Measurements from ENCODE around the gene TMEM184A.

The TMEM184A gene

GRCh38 chr7:1554333-1555045 lies 1.5 kb downstream of the TMEM184A start:
- no peak for DNase-seq (ENCODE audit: low read depth, low spot score)
- peak overlapping the region; percentile 94 for H3K27ac ChIP-seq

- no peak overlapping the region for H3K27ac ChIP-seq
- DNase-seq (ENCODE audit: low read depth, low spot score), result no peak
Observed at GRCh38 chr7:1553512-1554210, 2.3 kb downstream of the TMEM184A start.

- no peak for DNase-seq (ENCODE audit: low read depth, low spot score)
- no peak overlapping the region for H3K27ac ChIP-seq
Observed at GRCh38 chr7:1552200-1552599, 3.8 kb downstream of the TMEM184A start.

DNA sequence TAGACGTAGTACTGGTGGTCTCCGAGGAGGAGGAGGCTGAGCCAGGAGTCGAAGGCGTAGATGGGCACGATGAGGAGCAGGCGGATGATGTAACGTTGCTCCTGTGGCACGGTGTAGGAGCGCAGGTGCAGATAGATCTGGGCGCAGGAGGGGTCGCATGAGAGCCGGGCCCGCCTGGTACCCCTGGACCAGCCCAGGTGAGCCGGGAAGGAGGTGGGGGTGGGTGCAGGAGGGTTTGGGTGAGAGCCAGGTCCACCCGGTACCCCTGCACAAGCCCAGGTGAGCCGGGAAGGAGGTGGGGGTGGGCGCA lies 5.2 kb downstream of the TMEM184A start:
- H3K27ac ChIP-seq, result no peak overlapping the region

GRCh38 chr7:1550005-1550845 lies 5.8 kb downstream of the TMEM184A start:
- H3K27ac ChIP-seq, result no peak overlapping the region
- DNase-seq (ENCODE audit: low read depth, low spot score), result no peak

More for the DNA sequence above, 5.2 kb downstream of the TMEM184A start:
- no peak for DNase-seq (ENCODE audit: low read depth, low spot score)

DNA sequence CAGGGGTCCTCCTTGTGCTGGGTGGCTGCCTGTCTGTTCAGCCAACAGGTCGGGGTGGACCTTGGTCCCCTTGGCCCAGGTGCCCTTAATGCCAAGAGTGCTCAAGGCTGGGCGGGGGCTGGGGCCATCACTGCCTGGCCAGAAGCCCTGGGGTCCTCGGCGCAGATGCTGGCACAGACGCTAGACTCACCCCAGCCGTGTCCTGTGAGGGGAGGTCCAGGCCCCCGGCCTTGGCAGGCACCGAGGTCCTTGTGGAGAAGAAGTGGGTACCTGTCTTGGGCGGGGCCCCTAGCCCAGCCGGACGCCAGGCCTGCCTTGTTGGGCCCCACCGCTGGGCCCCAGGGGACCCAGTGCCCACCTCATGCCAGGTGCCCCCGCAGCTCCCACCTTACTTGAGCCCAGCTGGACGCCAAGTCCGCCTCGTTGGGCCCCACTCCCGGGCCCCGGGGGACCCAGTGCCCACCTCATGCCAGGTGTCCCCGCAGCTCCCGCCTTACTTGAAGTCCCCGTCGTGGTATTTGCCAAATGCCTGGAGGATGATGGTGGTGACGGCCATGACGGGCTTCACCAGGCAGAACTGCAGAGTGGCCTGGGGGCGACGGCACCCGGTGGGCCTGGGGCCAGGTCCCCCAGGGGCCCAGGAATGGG lies 6.5 kb downstream of the TMEM184A start:
- no peak overlapping the region for H3K27ac ChIP-seq
- no peak for DNase-seq (ENCODE audit: low read depth, low spot score)

DNA sequence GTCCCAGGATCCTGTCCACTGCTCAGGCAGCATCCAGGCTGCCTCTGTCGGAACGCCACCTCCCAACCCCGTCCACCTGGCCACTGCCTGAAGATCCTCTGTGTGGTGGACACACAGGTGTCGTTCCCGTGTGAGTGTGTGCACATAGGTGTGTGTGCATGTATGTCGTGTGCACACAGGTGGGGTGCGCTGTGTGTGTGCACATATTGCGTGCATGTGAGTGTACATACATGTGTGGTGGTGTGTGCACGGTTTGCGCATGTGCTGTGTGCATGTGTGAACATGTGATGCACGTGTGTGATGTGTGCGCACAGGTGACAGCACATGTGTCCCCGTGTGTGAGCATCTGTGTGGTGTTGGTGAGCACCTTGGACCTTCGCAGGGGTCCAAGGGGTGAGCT lies 7.1 kb downstream of the TMEM184A start:
- no peak for DNase-seq (ENCODE audit: low read depth, low spot score)

DNA sequence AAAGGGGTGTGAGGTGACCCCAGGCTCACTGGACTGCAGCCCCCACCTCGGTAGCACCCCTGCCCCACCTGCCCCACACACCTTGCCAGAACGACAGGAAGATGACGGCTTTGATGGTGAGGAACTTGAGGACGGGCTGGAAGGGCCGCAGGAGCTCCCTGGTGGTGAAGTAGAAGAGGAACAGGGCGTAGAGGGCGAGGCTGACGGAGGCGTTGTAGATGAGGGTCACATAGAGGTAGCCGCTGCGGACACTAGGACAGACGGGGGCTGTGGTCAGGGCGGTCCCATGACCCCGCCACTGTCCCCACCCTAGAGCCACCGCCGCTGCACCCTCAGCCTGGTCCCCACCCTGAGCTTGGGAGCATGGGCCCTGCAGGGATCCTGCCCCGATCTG lies 7.6 kb downstream of the TMEM184A start:
- no peak overlapping the region for H3K27ac ChIP-seq
- DNase-seq (ENCODE audit: low read depth, low spot score), result no peak

More for the DNA sequence above, 7.1 kb downstream of the TMEM184A start:
- no peak overlapping the region for H3K27ac ChIP-seq

DNA sequence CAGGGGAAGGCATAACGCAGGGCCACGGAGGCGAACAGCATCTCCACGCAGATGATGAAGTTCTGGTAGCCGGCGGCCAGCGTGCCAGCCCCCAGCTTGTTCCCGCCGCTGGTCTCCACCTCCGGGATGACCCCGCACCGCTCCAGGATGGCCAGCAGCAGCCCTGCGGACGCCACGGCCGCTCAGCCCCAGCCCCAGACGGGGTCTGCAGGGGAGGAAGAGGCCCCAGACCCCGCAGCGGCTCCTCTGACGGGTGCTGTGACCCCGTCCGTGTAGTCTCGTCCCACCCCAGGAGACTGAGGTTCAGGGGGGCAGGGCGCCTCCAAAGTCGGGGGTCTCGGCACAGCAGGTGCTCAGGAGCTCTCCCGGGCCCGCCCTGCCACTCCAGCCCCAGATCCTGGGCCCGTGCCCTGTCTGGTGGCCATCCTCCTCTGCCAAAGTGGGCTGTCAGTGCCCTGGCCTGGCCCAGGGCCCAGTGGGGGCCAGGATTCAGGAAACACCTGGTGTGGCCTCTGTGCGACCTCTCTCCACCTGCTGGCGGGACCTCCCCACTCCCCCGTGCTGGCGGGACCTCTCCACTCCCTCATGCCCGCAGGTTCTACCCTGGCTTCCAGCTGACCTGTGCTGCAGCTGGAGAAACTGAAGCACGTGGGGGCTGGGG lies 8.1 kb downstream of the TMEM184A start:
- no peak overlapping the region for H3K27ac ChIP-seq
- no peak for DNase-seq (ENCODE audit: low read depth, low spot score)

DNA sequence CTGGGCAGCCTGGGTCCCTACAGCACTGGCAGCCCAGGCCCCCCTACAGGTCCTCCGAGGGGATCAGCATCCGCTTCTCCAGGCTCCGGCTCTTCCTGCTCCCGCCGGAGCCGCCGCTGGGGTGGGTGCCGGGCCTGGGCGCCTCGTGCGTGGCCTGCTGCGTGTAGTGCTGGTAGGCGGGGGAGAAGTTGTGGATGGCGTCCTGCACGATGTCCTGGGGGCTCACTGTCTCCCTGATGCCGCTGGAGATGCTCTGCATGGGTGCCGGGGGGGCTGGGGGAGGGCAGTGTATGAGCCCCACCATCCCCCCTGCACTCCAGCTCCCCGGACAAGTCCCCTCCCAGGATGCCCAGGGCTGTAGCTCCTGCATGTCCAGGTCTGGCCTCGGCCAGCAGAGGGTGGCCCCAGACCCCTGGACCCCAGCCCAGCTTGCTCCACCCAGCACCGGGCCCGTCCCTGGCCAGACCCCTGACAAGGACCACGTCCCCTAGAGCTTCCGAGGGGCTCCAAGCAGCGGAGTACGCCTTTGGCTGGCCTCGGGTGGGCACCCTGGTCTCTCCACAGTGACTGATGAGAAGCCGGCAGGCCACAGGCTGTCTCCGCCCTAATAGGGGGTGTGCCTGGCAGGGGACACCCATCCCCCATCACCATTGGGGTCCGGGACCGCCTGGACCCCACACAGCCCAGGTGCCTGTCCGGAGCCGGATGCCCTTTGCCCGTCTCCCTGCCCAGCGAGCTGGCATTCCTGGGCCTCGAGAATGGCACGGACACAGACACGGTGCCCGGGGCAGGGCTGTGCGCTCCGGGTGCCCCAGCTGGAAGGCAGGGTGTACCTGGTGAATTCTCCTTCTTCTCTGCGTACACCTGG lies 8.9 kb downstream of the TMEM184A start:
- no peak overlapping the region for H3K27ac ChIP-seq
- DNase-seq (ENCODE audit: low read depth, low spot score), result no peak

DNA sequence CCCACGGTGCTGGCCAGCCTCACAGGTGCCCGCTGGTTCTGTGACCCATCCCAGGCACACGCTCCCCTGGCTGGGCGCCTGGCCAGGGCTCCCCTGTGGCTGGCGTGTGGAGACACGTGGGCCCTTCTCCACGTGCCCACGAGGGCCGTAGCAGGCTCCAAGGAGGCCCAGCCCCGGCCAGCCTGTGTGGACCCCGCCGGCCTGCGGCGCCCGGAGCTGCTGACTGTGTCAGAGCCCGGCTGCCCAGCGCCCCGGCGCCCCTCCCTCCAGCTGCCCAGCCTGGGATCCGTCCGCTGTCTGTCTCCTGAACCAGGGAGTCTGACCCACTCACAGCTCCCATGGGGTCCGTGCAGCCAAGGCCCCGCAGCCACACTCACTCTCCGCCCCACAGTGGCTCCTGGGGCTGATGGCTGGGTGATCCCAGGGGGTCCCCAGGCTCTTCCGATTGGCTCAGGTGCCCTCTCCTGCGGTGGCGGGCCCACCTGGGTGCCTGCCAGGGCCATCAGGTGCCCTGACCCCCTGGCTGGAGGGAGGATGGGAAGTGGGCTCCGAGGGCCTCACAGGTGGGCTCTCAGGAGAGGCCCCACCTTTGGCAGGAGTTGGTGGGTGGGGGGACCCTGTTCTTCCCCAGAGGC lies 9.6 kb downstream of the TMEM184A start:
- no peak overlapping the region for H3K27ac ChIP-seq
- DNase-seq (ENCODE audit: low read depth, low spot score), result no peak

- H3K27ac ChIP-seq, result no peak overlapping the region
- no peak for DNase-seq (ENCODE audit: low read depth, low spot score)
Observed at GRCh38 chr7:1545417-1546246, 10.4 kb downstream of the TMEM184A start.

DNA sequence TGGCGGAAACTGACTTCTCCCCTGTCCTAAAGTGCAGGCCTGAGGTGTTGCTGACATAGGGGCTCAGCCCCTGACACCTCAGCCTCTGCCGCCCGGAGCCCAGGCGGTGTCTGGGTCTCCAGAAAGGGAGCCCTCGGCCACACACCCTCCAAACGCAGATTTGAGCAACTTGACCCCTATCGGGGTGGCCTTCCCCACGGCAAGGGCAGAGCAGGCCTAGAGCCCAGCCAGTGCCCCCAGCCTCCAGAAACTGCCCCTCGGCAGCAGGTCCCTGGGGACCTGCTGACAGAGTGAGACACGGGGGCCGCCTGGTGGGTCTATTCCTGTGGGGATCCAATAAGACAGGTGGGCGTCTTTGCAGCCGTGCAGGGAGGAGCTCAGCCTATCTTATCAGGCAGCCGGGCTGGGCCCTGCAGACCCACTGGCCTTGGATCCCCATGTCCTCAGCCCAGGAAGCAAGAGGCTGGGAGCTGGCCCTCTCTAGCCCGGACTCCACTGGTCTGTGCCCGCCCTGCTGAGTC lies 11.0 kb downstream of the TMEM184A start:
- no peak overlapping the region for H3K27ac ChIP-seq
- DNase-seq (ENCODE audit: low read depth, low spot score), result no peak

DNA sequence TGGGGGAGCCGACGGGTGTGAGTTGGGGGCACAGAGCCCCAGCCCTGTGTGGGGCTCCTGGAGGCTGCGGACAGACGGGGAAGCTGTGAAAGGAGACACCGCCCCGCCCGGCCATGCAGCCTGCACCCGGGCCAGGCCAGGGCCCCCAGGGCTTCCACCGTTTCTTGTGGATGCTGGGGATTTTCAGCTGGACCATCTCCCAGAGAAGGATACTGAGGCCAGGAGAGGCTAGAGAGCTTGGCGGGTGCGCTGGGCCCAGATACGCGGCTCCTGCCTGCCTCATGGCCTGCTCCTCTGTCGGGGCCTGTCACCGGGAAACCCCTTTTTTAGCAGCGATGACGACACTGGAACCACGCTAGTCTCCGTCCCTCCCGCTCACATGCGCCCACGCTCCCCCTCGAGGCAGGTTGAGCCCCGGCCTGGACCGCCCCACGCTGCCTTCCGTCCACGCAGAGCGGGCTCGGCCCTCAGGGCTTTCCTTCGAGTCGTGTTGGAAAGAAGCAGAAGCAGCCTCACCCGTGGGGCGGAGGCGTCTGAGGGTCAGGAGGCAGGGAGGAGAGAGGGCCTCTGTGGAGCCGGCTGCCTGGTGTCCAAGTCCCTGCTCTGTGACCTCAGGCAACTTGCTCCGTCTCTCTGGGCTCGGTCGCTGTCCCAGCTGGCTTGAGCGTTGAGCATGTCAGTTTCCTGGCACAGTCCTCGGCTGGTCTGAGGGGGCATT lies 11.7 kb downstream of the TMEM184A start:
- H3K27ac ChIP-seq, result peak overlapping the region; percentile 6
- DNase-seq (ENCODE audit: low read depth, low spot score), result no peak

DNA sequence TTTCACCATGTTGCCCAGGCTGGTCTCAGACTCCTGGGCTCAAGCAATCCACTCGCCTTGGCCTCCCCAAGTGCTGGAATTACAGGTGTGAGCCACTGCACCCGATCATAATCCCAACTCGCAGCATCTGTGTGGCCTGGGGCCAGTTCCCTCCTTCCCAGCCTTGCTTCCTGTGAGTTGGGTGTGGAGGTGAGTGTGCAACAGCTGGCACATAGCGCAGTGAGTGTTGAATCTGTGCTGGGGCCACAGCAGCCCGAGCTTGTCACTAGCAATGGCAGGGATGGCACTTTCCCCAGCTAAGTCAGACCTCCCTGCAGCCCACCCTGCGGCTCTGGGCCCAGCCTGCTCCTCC lies 12.2 kb downstream of the TMEM184A start:
- DNase-seq (ENCODE audit: low read depth, low spot score), result no peak
- peak overlapping the region; percentile 6 for H3K27ac ChIP-seq

DNA sequence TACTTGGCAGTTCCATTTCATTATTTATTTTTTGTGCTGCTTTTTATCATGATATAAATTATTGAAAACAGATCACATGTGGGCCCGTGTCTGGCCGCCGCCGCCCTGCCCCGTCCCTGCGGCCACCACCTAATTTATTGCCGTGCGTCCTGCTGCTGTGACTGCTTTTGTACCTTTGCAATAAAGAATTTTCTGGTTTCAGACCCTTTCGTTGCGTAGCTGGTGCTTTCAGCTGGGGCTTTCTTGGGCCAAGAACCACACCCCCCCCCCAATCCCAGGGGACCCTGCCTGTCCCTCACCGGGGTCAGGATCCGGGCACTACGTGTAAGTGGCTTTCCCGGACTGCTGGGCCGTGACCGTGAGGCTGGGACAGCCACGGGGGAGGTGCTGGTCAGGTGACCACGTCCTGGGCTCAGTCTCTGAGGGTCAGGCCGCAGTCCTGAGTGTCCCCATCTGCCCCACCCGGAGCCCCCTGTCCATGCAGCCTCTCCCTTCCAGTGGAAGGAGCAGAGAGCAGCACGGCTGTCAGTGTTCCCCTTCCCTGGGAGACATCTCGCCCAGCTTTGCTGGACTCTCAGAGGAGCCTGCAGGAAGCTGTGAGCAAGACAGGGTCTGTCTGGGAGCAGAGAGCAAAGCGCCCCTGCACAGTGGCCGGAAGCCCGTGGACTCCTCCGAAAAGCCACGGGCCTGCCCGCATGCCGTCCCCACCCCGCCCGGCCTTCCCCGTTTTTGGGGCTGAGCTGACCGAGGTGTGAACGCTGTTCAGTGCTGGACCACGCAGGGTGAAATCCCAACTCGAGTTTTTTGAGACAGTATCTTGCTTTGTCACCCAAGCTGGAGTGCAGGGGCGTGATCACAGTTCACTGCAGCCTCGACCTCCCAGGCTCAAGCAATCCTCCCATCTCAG lies 12.9 kb downstream of the TMEM184A start:
- no peak for DNase-seq (ENCODE audit: low read depth, low spot score)
- no peak overlapping the region for H3K27ac ChIP-seq

Measured in epithelial cell of prostate (primary cell).